CD4-positive, alpha-beta T cell (primary cell): ENCODE results near the gene CTSC. TPM values are rescaled to one million over a fixed set of nuclear protein-coding genes. Genes with fewer than 3 reads are reported as not detected.

ENCODE experiments used
- ATAC-seq: fragments of 200-7000 bp; cut with Tn5 transposase; one replicate; pipeline ENCODE4 v1.10.0; 2022; ENCODE audit warnings: mild to moderate bottlenecking; ENCODE audit not compliant: poor library complexity
- CTCF ChIA-PET: fragments of 350-600 bp; sonication (Branson Sonifier 250); formaldehyde crosslinking; loops from one replicate; lab custom pipeline; 2021; ENCODE audit warnings: antibody characterized with exemption, inconsistent platforms; lab: Charles Lee
- POLR2A ChIA-PET: fragments of 350-600 bp; sonication (Branson Sonifier 250); formaldehyde crosslinking; loops from one replicate; lab custom pipeline; 2021; ENCODE audit warnings: antibody characterized with exemption, inconsistent platforms; lab: Charles Lee
- DNase-seq, 14 experiments: peaks; one replicate each; pipeline ENCODE4 v3.0.0-alpha.2; 2013 to 2020; ENCODE audit warnings: mixed read lengths in 2 of 14
- H3K27ac ChIP-seq, 2 donors: one replicate each; pipeline versions ENCODE4 v1.5.1 to v1.7.0; 2013; ENCODE audit warnings: low read length in 2 of 2, low read depth in 1 of 2, mild to moderate bottlenecking in 1 of 2
- H3K27me3 ChIP-seq, 2 experiments: 1 replicate in 1 of 2; 2 replicates in 1 of 2; pipeline versions ENCODE4 v1.6.1 to v1.7.0; 2013; ENCODE audit warnings: low read length in 2 of 2, control low read depth in 1 of 2, mild to moderate bottlenecking in 1 of 2, moderate library complexity in 1 of 2; ENCODE audit not compliant: insufficient read depth in 2 of 2, control insufficient read depth in 1 of 2
- H3K36me3 ChIP-seq: one replicate; pipeline ENCODE4 v1.6.1; 2013; ENCODE audit warnings: low read length, control low read depth; ENCODE audit not compliant: insufficient read depth
- H3K4me1 ChIP-seq: one replicate; pipeline ENCODE4 v1.6.1; 2013; ENCODE audit warnings: low read length, control low read depth; ENCODE audit not compliant: insufficient read depth
- H3K4me3 ChIP-seq: one replicate; pipeline ENCODE4 v1.5.1; 2013; ENCODE audit warnings: mild to moderate bottlenecking, low read length, moderate library complexity
- H3K9me3 ChIP-seq, 2 experiments: 1 replicate in 1 of 2; 2 replicates in 1 of 2; pipeline versions ENCODE4 v1.6.1 to v1.7.0; 2013; ENCODE audit warnings: low read length in 2 of 2, mild to moderate bottlenecking in 2 of 2, control low read depth in 1 of 2, moderate library complexity in 1 of 2; ENCODE audit not compliant: control insufficient read depth in 1 of 2, insufficient read depth in 1 of 2
- H3K27ac Mint-ChIP-seq: one replicate; pipeline ENCODE4 v1.8.0; 2020; ENCODE audit warnings: mixed read lengths
- H3K27me3 Mint-ChIP-seq: one replicate; pipeline ENCODE4 v1.8.0; 2021; ENCODE audit warnings: mixed read lengths
- H3K36me3 Mint-ChIP-seq: one replicate; pipeline ENCODE4 v1.8.0; 2021; ENCODE audit warnings: low read depth, mixed read lengths
- H3K4me1 Mint-ChIP-seq: one replicate; pipeline ENCODE4 v1.8.0; 2021; ENCODE audit warnings: low read depth, mixed read lengths
- H3K4me3 Mint-ChIP-seq: one replicate; pipeline ENCODE4 v1.8.0; 2020; ENCODE audit warnings: mild to moderate bottlenecking, mixed read lengths
- H3K9me3 Mint-ChIP-seq: one replicate; pipeline ENCODE4 v1.8.0; 2020; ENCODE audit warnings: mixed read lengths
- CTCF ChIP-seq: fragments of 200-600 bp; IDR thresholded peaks from one replicate; pipeline ENCODE4 v1.8.0; 2022; ENCODE audit warnings: antibody characterized with exemption, mild to moderate bottlenecking
- intact Hi-C, 2 experiments: fragments of 100-400 bp; cut with DNase I in 1 of 2; cut with micrococcal nuclease in 1 of 2; formaldehyde crosslinking; loops; one replicate each; pipeline versions ENCODE4 v1.15.1 to v1.9.0; 2023 to 2025; cut with DNase I, micrococcal nuclease
- total RNA-seq, 174 experiments: library from RNA in 2 of 174; stranded (reverse) in 2 of 174; gene quantifications; one replicate each; pipeline ENCODE4 v1.2.3 and lab custom pipeline; 2021 to 2026

Gene CTSC
- total RNA-seq, 2 experiments from 2014 or later: 28.5 to 32.6 TPM

DNA sequence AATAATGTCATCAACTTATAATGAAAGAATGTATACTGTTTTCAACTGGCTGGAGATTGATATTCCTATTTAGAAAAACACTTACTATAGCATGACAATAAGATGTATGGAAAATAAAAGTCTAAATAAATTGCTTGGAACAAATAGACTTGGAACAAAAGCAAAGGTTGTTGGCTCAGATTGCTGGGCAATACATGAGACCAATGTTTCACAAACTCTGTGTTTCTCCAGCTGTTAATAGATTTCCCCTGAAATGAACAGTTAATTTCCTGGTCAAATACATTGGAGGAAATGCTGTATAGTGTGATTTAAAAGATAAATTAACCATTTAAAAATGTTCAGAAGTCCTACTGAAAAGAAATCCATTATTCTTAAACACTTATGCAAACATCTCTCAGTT, 40.1 kb upstream of the CTSC start:
- POLR2A ChIA-PET: no interaction called here
- intact Hi-C loops: loop anchor here in 1 of 2 experiments (5.0 kb wide), 1 partner anchor 65 kb away; no protein-coding TSS in a partner anchor

GRCh38 chr11:88377144-88377543, 39.6 kb upstream of the CTSC start:
- POLR2A ChIA-PET: no interaction called here
- H3K9me3 Mint-ChIP-seq: no peaks in the 10 kb centered on the region

More for the DNA sequence above, 40.1 kb upstream of the CTSC start:
- Histone ChIP-seq H3K36me3 (no peaks in the 10 kb centered on the region), H3K27me3 (no peaks in the 10 kb centered on the region), H3K4me3 (no peak overlapping the region), H3K27ac (no peak overlapping the region), H3K9me3 (no peaks in the 10 kb centered on the region), H3K4me1 (no peaks in the 10 kb centered on the region)
- H3K27me3 Mint-ChIP-seq: no peaks in the 10 kb centered on the region
- no peaks in the 10 kb centered on the region for H3K9me3 Mint-ChIP-seq
- no peak overlapping the region for H3K4me3 Mint-ChIP-seq
- ATAC-seq (no peak), DNase-seq (no peak)
- CTCF ChIA-PET: no interaction called here
- no peaks in the 10 kb centered on the region for H3K36me3 Mint-ChIP-seq
- no peaks in the 10 kb centered on the region for H3K4me1 Mint-ChIP-seq
- TF ChIP-seq CTCF: no peak
- H3K27ac Mint-ChIP-seq: no peak overlapping the region

GRCh38 chr11:88375927-88376470, 38.5 kb upstream of the CTSC start:
- Histone ChIP-seq H3K36me3 (no peaks in the 10 kb centered on the region), H3K27me3 (no peaks in the 10 kb centered on the region), H3K4me3 (no peak overlapping the region), H3K9me3 (no peaks in the 10 kb centered on the region), H3K4me1 (no peaks in the 10 kb centered on the region), H3K27ac (no peak overlapping the region)
- Mint-ChIP-seq H3K27me3 (no peaks in the 10 kb centered on the region), H3K4me3 (no peak overlapping the region), H3K9me3 (no peaks in the 10 kb centered on the region), H3K36me3 (no peaks in the 10 kb centered on the region), H3K4me1 (peaks cover 10% of the 10 kb centered on the region), H3K27ac (no peak overlapping the region)
- POLR2A ChIA-PET: interaction anchor here (0.7 kb wide), 1 partner anchor 780 kb away, joined by 3 read pairs; no protein-coding TSS in a partner anchor
- ATAC-seq (no peak), DNase-seq (no peak)
- no peak for TF ChIP-seq CTCF
- CTCF ChIA-PET: no interaction called here
- intact Hi-C loops: loop anchor here in 1 of 2 experiments (5.0 kb wide), 1 partner anchor 64 kb away; no protein-coding TSS in a partner anchor

More at GRCh38 chr11:88377144-88377543, 39.6 kb upstream of the CTSC start:
- intact Hi-C loops: loop anchor here in 1 of 2 experiments (5.0 kb wide), 1 partner anchor 65 kb away; no protein-coding TSS in a partner anchor
- CTCF ChIA-PET: no interaction called here
- H3K27me3 Mint-ChIP-seq: no peaks in the 10 kb centered on the region
- no peak for DNase-seq
- Histone ChIP-seq H3K27me3 (no peaks in the 10 kb centered on the region), H3K9me3 (no peaks in the 10 kb centered on the region), H3K4me3 (no peak overlapping the region), H3K36me3 (no peaks in the 10 kb centered on the region), H3K27ac (no peak overlapping the region), H3K4me1 (no peaks in the 10 kb centered on the region)
- no peak for ATAC-seq
- no peak for TF ChIP-seq CTCF
- no peaks in the 10 kb centered on the region for H3K4me1 Mint-ChIP-seq
- H3K4me3 Mint-ChIP-seq: no peak overlapping the region
- no peaks in the 10 kb centered on the region for H3K36me3 Mint-ChIP-seq
- no peak overlapping the region for H3K27ac Mint-ChIP-seq
